ENCODE results near the gene NPTXR.
A peak's percentile ranks its signal among the peaks of the same experiment; 100 is the strongest.

NPTXR gene

GRCh38 chr22:38843657-38844314 lies at the start of gene NPTXR:
TSS of gene NPTXR (minus strand) at chr22:38844028.
- peaks cover 7 to 45% (median 33%) of the 10 kb centered on the region in 5 donors for H3K27me3 ChIP-seq (ENCODE audit: control insufficient read depth in 5 of 5, insufficient read depth in 4 of 5, low read length in 5 of 5)
- H3K27ac ChIP-seq (ENCODE audit: low read depth, low read length): no peak within 1 kb of the TSS
- no peaks in the 10 kb centered on the region for H3K36me3 ChIP-seq (ENCODE audit: control insufficient read depth in 5 of 5, insufficient read depth in 5 of 5, low read length in 5 of 5)
- peak within 1 kb of the TSS in 4 of 5 donors; percentile 53 to 66 (median 56) for H3K4me3 ChIP-seq (ENCODE audit: low read depth in 1 of 5, low read length in 5 of 5)
- peaks cover 0 to 16% (median 11%) of the 10 kb centered on the region in 5 donors for H3K4me1 ChIP-seq (ENCODE audit: control insufficient read depth in 5 of 5, insufficient read depth in 5 of 5, low read length in 5 of 5)
- H3K9me3 ChIP-seq (ENCODE audit: control insufficient read depth in 5 of 5, low read length in 5 of 5): no peaks in the 10 kb centered on the region
- H3K9ac ChIP-seq (ENCODE audit: low read length in 5 of 5): peak within 1 kb of the TSS in 1 of 5 donors; percentile 39

- Histone ChIP-seq H3K4me1 (ENCODE audit: control insufficient read depth in 5 of 5, insufficient read depth in 5 of 5, low read length in 5 of 5) (no peaks in the 10 kb centered on the region), H3K9ac (ENCODE audit: low read length in 5 of 5) (no peak overlapping the region), H3K9me3 (ENCODE audit: control insufficient read depth in 5 of 5, low read length in 5 of 5) (no peaks in the 10 kb centered on the region), H3K27me3 (ENCODE audit: control insufficient read depth in 5 of 5, insufficient read depth in 4 of 5, low read length in 5 of 5) (peaks cover 0 to 6% (median 0%) of the 10 kb centered on the region in 5 donors), H3K4me3 (ENCODE audit: low read depth in 1 of 5, low read length in 5 of 5) (no peak overlapping the region), H3K27ac (ENCODE audit: low read depth, low read length) (no peak overlapping the region), H3K36me3 (ENCODE audit: control insufficient read depth in 5 of 5, insufficient read depth in 5 of 5, low read length in 5 of 5) (no peaks in the 10 kb centered on the region)
These were observed 47.4 kb upstream of the NPTXR start for GRCh38 chr22:38891256-38891655.

- H3K9me3 ChIP-seq (ENCODE audit: control insufficient read depth in 5 of 5, low read length in 5 of 5): no peaks in the 10 kb centered on the region
- H3K4me1 ChIP-seq (ENCODE audit: control insufficient read depth in 5 of 5, insufficient read depth in 5 of 5, low read length in 5 of 5): no peaks in the 10 kb centered on the region
- peaks cover 0 to 6% (median 0%) of the 10 kb centered on the region in 5 donors for H3K27me3 ChIP-seq (ENCODE audit: control insufficient read depth in 5 of 5, insufficient read depth in 4 of 5, low read length in 5 of 5)
- no peaks in the 10 kb centered on the region for H3K36me3 ChIP-seq (ENCODE audit: control insufficient read depth in 5 of 5, insufficient read depth in 5 of 5, low read length in 5 of 5)
- H3K9ac ChIP-seq (ENCODE audit: low read length in 5 of 5): no peak overlapping the region
- no peak overlapping the region for H3K27ac ChIP-seq (ENCODE audit: low read depth, low read length)
- H3K4me3 ChIP-seq (ENCODE audit: low read depth in 1 of 5, low read length in 5 of 5): no peak overlapping the region
These were observed 46.5 kb upstream of the NPTXR start for GRCh38 chr22:38890377-38890776.

GRCh38 chr22:38886333-38886732 lies 42.5 kb upstream of the NPTXR start:
- no peak overlapping the region for H3K9ac ChIP-seq (ENCODE audit: low read length in 5 of 5)
- peaks cover 0 to 16% (median 14%) of the 10 kb centered on the region in 5 donors for H3K4me1 ChIP-seq (ENCODE audit: control insufficient read depth in 5 of 5, insufficient read depth in 5 of 5, low read length in 5 of 5)
- H3K9me3 ChIP-seq (ENCODE audit: control insufficient read depth in 5 of 5, low read length in 5 of 5): no peaks in the 10 kb centered on the region

GRCh38 chr22:38882972-38883622 lies 39.3 kb upstream of the NPTXR start:
- Histone ChIP-seq H3K4me3 (ENCODE audit: low read depth in 1 of 5, low read length in 5 of 5) (no peak overlapping the region), H3K9me3 (ENCODE audit: control insufficient read depth in 5 of 5, low read length in 5 of 5) (peaks cover 0 to 2% (median 0%) of the 10 kb centered on the region in 5 donors), H3K9ac (ENCODE audit: low read length in 5 of 5) (no peak overlapping the region), H3K27ac (ENCODE audit: low read depth, low read length) (no peak overlapping the region), H3K27me3 (ENCODE audit: control insufficient read depth in 5 of 5, insufficient read depth in 4 of 5, low read length in 5 of 5) (no peaks in the 10 kb centered on the region), H3K4me1 (ENCODE audit: control insufficient read depth in 5 of 5, insufficient read depth in 5 of 5, low read length in 5 of 5) (peaks cover 0 to 20% (median 19%) of the 10 kb centered on the region in 5 donors), H3K36me3 (ENCODE audit: control insufficient read depth in 5 of 5, insufficient read depth in 5 of 5, low read length in 5 of 5) (no peaks in the 10 kb centered on the region)

More at GRCh38 chr22:38886333-38886732, 42.5 kb upstream of the NPTXR start:
- Histone ChIP-seq H3K4me3 (ENCODE audit: low read depth in 1 of 5, low read length in 5 of 5) (no peak overlapping the region), H3K27ac (ENCODE audit: low read depth, low read length) (no peak overlapping the region), H3K27me3 (ENCODE audit: control insufficient read depth in 5 of 5, insufficient read depth in 4 of 5, low read length in 5 of 5) (peaks cover 0 to 5% (median 0%) of the 10 kb centered on the region in 5 donors), H3K36me3 (ENCODE audit: control insufficient read depth in 5 of 5, insufficient read depth in 5 of 5, low read length in 5 of 5) (no peaks in the 10 kb centered on the region)

GRCh38 chr22:38881997-38882879 lies 38.4 kb upstream of the NPTXR start:
- Histone ChIP-seq H3K27me3 (ENCODE audit: control insufficient read depth in 5 of 5, insufficient read depth in 4 of 5, low read length in 5 of 5) (no peaks in the 10 kb centered on the region), H3K27ac (ENCODE audit: low read depth, low read length) (peak overlapping the region; percentile 63), H3K4me1 (ENCODE audit: control insufficient read depth in 5 of 5, insufficient read depth in 5 of 5, low read length in 5 of 5) (peaks cover 0 to 20% (median 19%) of the 10 kb centered on the region in 5 donors), H3K4me3 (ENCODE audit: low read depth in 1 of 5, low read length in 5 of 5) (peak overlapping the region in 1 of 5 donors; percentile 37), H3K9ac (ENCODE audit: low read length in 5 of 5) (no peak overlapping the region), H3K9me3 (ENCODE audit: control insufficient read depth in 5 of 5, low read length in 5 of 5) (peaks cover 0 to 5% (median 0%) of the 10 kb centered on the region in 5 donors), H3K36me3 (ENCODE audit: control insufficient read depth in 5 of 5, insufficient read depth in 5 of 5, low read length in 5 of 5) (no peaks in the 10 kb centered on the region)

- H3K9me3 ChIP-seq (ENCODE audit: control insufficient read depth in 5 of 5, low read length in 5 of 5): peaks cover 0 to 5% (median 0%) of the 10 kb centered on the region in 5 donors
- H3K27ac ChIP-seq (ENCODE audit: low read depth, low read length): peak overlapping the region; percentile 63
- H3K9ac ChIP-seq (ENCODE audit: low read length in 5 of 5): peak overlapping the region in 1 of 5 donors; percentile 19
- no peaks in the 10 kb centered on the region for H3K27me3 ChIP-seq (ENCODE audit: control insufficient read depth in 5 of 5, insufficient read depth in 4 of 5, low read length in 5 of 5)
- peaks cover 0 to 20% (median 19%) of the 10 kb centered on the region in 5 donors for H3K4me1 ChIP-seq (ENCODE audit: control insufficient read depth in 5 of 5, insufficient read depth in 5 of 5, low read length in 5 of 5)
- peak overlapping the region in 2 of 5 donors; percentile 19 to 37 for H3K4me3 ChIP-seq (ENCODE audit: low read depth in 1 of 5, low read length in 5 of 5)
- no peaks in the 10 kb centered on the region for H3K36me3 ChIP-seq (ENCODE audit: control insufficient read depth in 5 of 5, insufficient read depth in 5 of 5, low read length in 5 of 5)
These were observed 37.6 kb upstream of the NPTXR start for GRCh38 chr22:38881464-38881871.

- Histone ChIP-seq H3K27ac (ENCODE audit: low read depth, low read length) (no peak overlapping the region), H3K4me1 (ENCODE audit: control insufficient read depth in 5 of 5, insufficient read depth in 5 of 5, low read length in 5 of 5) (peaks cover 0 to 20% (median 19%) of the 10 kb centered on the region in 5 donors), H3K27me3 (ENCODE audit: control insufficient read depth in 5 of 5, insufficient read depth in 4 of 5, low read length in 5 of 5) (no peaks in the 10 kb centered on the region), H3K4me3 (ENCODE audit: low read depth in 1 of 5, low read length in 5 of 5) (no peak overlapping the region), H3K36me3 (ENCODE audit: control insufficient read depth in 5 of 5, insufficient read depth in 5 of 5, low read length in 5 of 5) (no peaks in the 10 kb centered on the region), H3K9ac (ENCODE audit: low read length in 5 of 5) (no peak overlapping the region), H3K9me3 (ENCODE audit: control insufficient read depth in 5 of 5, low read length in 5 of 5) (peaks cover 0 to 5% (median 0%) of the 10 kb centered on the region in 5 donors)
These were observed 36.1 kb upstream of the NPTXR start for GRCh38 chr22:38879961-38880360.

GRCh38 chr22:38879108-38879729 lies 35.4 kb upstream of the NPTXR start:
- H3K27me3 ChIP-seq (ENCODE audit: control insufficient read depth in 5 of 5, insufficient read depth in 4 of 5, low read length in 5 of 5): no peaks in the 10 kb centered on the region
- H3K36me3 ChIP-seq (ENCODE audit: control insufficient read depth in 5 of 5, insufficient read depth in 5 of 5, low read length in 5 of 5): no peaks in the 10 kb centered on the region
- no peak overlapping the region for H3K9ac ChIP-seq (ENCODE audit: low read length in 5 of 5)
- no peak overlapping the region for H3K27ac ChIP-seq (ENCODE audit: low read depth, low read length)
- H3K4me1 ChIP-seq (ENCODE audit: control insufficient read depth in 5 of 5, insufficient read depth in 5 of 5, low read length in 5 of 5): peaks cover 0 to 20% (median 19%) of the 10 kb centered on the region in 5 donors
- no peak overlapping the region for H3K4me3 ChIP-seq (ENCODE audit: low read depth in 1 of 5, low read length in 5 of 5)
- H3K9me3 ChIP-seq (ENCODE audit: control insufficient read depth in 5 of 5, low read length in 5 of 5): peaks cover 0 to 5% (median 0%) of the 10 kb centered on the region in 5 donors

Data from subcutaneous abdominal adipose tissue (tissue), 5 donors.